Measurements from ENCODE around the gene NTM.

NTM gene

GRCh38 chr11:131327421-131327820 lies 43.0 kb upstream of the NTM start:
- Histone ChIP-seq H3K4me2 (ENCODE audit: low read depth, low read length, poor library complexity, severe bottlenecking) (no peak overlapping the region), H3K36me3 (ENCODE audit: insufficient read depth, low read length) (no peaks in the 10 kb centered on the region), H3K9me2 (replicated peaks; ENCODE audit: low read depth, low read length) (no peaks in the 10 kb centered on the region), H3K79me2 (ENCODE audit: insufficient read depth, low read length) (no peaks in the 10 kb centered on the region), H3K4me1 (ENCODE audit: insufficient read depth, low read length, poor library complexity, severe bottlenecking) (no peaks in the 10 kb centered on the region), H3F3A (ENCODE audit: low read depth) (no peaks in the 10 kb centered on the region), H3K4me3 (ENCODE audit: low read length, poor library complexity, severe bottlenecking) (no peak overlapping the region), H2AFZ (ENCODE audit: low read length) (no peak overlapping the region), H3K27me3 (ENCODE audit: insufficient read depth, low read length, poor library complexity, severe bottlenecking) (no peaks in the 10 kb centered on the region), H3K9me3 (ENCODE audit: insufficient read depth, low read depth, low read length) (no peaks in the 10 kb centered on the region), H4K20me1 (ENCODE audit: insufficient read depth, low read length, poor library complexity, severe bottlenecking) (no peaks in the 10 kb centered on the region), H3K9ac (ENCODE audit: low read depth, low read length, poor library complexity, severe bottlenecking) (no peak overlapping the region)
- TF ChIP-seq CTCF (conservative IDR thresholded peaks at IDR 0.05; ENCODE audit: low read length) (no peak), EZH2phosphoT487 (IDR thresholded peaks at IDR 0.05; ENCODE audit: borderline replicate concordance) (no peak)

DNA sequence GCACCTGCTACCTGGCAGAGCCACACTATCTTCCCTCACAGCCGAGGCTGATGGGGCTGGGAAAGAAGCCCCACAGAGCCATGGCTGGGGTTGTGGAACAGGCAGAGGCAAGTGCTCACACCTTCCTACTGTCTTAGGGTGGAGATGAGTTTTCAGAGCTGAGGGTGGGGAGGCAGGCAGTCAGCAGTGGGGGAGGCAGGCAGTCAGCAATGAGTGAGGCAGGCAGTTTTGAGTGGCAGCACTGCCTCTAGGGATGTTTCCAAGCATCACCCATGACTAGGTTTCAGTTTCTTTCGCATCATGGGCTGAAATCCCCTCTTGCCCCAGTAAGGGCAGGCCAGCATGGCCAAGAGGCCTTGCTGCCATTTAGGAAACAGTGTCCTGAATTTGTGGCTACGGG lies 41.6 kb upstream of the NTM start:
- Histone ChIP-seq H3K9ac (ENCODE audit: low read depth, low read length, poor library complexity, severe bottlenecking) (no peak overlapping the region), H3F3A (ENCODE audit: low read depth) (no peaks in the 10 kb centered on the region), H3K79me2 (ENCODE audit: insufficient read depth, low read length) (no peaks in the 10 kb centered on the region), H3K9me2 (replicated peaks; ENCODE audit: low read depth, low read length) (no peaks in the 10 kb centered on the region), H4K20me1 (ENCODE audit: insufficient read depth, low read length, poor library complexity, severe bottlenecking) (no peaks in the 10 kb centered on the region), H2AFZ (ENCODE audit: low read length) (no peak overlapping the region), H3K36me3 (ENCODE audit: insufficient read depth, low read length) (no peaks in the 10 kb centered on the region), H3K4me2 (ENCODE audit: low read depth, low read length, poor library complexity, severe bottlenecking) (no peak overlapping the region), H3K27me3 (ENCODE audit: insufficient read depth, low read length, poor library complexity, severe bottlenecking) (no peaks in the 10 kb centered on the region), H3K4me3 (ENCODE audit: low read length, poor library complexity, severe bottlenecking) (no peak overlapping the region), H3K4me1 (ENCODE audit: insufficient read depth, low read length, poor library complexity, severe bottlenecking) (no peaks in the 10 kb centered on the region), H3K9me3 (ENCODE audit: insufficient read depth, low read depth, low read length) (no peaks in the 10 kb centered on the region)
- TF ChIP-seq EZH2phosphoT487 (IDR thresholded peaks at IDR 0.05; ENCODE audit: borderline replicate concordance), result no peak

DNA sequence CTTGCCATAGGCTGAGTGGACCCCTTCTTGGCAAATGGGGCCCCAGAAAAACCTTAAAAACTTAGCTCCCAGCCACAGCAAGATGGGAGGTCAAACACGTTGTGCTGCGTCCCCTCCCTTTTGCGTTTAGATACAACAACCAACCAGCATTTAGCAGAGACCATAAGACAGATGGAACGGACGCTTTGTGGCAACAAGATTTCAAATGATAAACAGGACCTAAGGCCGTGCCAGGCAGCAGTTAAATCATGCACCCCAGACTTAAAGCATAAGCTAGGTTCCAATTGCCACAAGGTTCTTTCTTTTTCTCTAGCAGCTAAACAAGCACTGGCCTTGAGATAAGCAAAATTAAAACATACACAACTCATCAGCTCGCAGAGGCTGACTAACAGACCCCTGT lies 39.4 kb upstream of the NTM start:
- Histone ChIP-seq H3K36me3 (ENCODE audit: insufficient read depth, low read length) (no peaks in the 10 kb centered on the region), H3K27me3 (ENCODE audit: insufficient read depth, low read length, poor library complexity, severe bottlenecking) (no peaks in the 10 kb centered on the region), H3K9me2 (replicated peaks; ENCODE audit: low read depth, low read length) (no peaks in the 10 kb centered on the region), H2AFZ (ENCODE audit: low read length) (no peak overlapping the region), H3F3A (ENCODE audit: low read depth) (no peaks in the 10 kb centered on the region), H4K20me1 (ENCODE audit: insufficient read depth, low read length, poor library complexity, severe bottlenecking) (no peaks in the 10 kb centered on the region), H3K9me3 (ENCODE audit: insufficient read depth, low read depth, low read length) (no peaks in the 10 kb centered on the region), H3K9ac (ENCODE audit: low read depth, low read length, poor library complexity, severe bottlenecking) (no peak overlapping the region), H3K4me1 (ENCODE audit: insufficient read depth, low read length, poor library complexity, severe bottlenecking) (no peaks in the 10 kb centered on the region), H3K4me3 (ENCODE audit: low read length, poor library complexity, severe bottlenecking) (no peak overlapping the region), H3K79me2 (ENCODE audit: insufficient read depth, low read length) (no peaks in the 10 kb centered on the region), H3K4me2 (ENCODE audit: low read depth, low read length, poor library complexity, severe bottlenecking) (no peak overlapping the region)
- no peak for TF ChIP-seq CTCF (conservative IDR thresholded peaks at IDR 0.05; ENCODE audit: low read length)
- no peak for TF ChIP-seq EZH2phosphoT487 (IDR thresholded peaks at IDR 0.05; ENCODE audit: borderline replicate concordance)

DNA sequence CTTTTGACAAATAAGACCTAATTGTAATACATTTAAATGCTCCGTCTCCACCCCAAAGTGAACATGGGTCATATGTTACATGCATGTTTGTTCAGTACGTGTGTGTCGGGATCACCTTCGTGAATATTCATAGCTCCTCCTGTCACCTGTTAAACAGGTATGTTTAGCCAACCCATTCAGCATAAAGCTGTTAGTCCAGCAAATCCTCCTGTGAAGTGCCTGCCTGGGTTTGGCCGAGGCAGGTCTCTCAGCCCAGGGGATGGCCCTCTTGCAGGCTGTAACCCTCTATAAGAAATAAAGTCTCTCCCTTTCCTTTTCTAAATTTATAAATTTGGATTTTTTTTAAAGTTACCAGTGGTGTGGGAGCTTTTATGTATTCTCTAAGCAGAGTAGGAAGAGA lies 38.9 kb upstream of the NTM start:
- Histone ChIP-seq H3K36me3 (ENCODE audit: insufficient read depth, low read length) (no peaks in the 10 kb centered on the region), H3K9ac (ENCODE audit: low read depth, low read length, poor library complexity, severe bottlenecking) (no peak overlapping the region), H3K4me1 (ENCODE audit: insufficient read depth, low read length, poor library complexity, severe bottlenecking) (no peaks in the 10 kb centered on the region), H2AFZ (ENCODE audit: low read length) (no peak overlapping the region), H4K20me1 (ENCODE audit: insufficient read depth, low read length, poor library complexity, severe bottlenecking) (no peaks in the 10 kb centered on the region), H3K79me2 (ENCODE audit: insufficient read depth, low read length) (no peaks in the 10 kb centered on the region), H3F3A (ENCODE audit: low read depth) (no peaks in the 10 kb centered on the region), H3K27me3 (ENCODE audit: insufficient read depth, low read length, poor library complexity, severe bottlenecking) (no peaks in the 10 kb centered on the region), H3K4me3 (ENCODE audit: low read length, poor library complexity, severe bottlenecking) (no peak overlapping the region), H3K9me3 (ENCODE audit: insufficient read depth, low read depth, low read length) (no peaks in the 10 kb centered on the region), H3K9me2 (replicated peaks; ENCODE audit: low read depth, low read length) (no peaks in the 10 kb centered on the region), H3K4me2 (ENCODE audit: low read depth, low read length, poor library complexity, severe bottlenecking) (no peak overlapping the region)
- TF ChIP-seq EZH2phosphoT487 (IDR thresholded peaks at IDR 0.05; ENCODE audit: borderline replicate concordance) (no peak), CTCF (conservative IDR thresholded peaks at IDR 0.05; ENCODE audit: low read length) (no peak)

Measured in Loucy (cell line).